MCF 10A (cell line): ENCODE data around the gene AKAIN1. TPM values are rescaled to one million over a fixed set of nuclear protein-coding genes. Genes with fewer than 3 reads are reported as not detected.

ENCODE experiments used
- BruUV-seq: library from RNA; stranded (reverse); fragments of 400-500 nt; replicated peaks from 2 replicates; lab custom pipeline; 2021; lab: Mats Ljungman, UMichigan
- CTCF ChIA-PET: fragments of 300-600 bp; sonication (Branson Sonifier 250); formaldehyde crosslinking; extraction: SDS; loops from one replicate; lab custom pipeline; 2021; ENCODE audit warnings: antibody characterized with exemption, inconsistent platforms; lab: Yijun Ruan, JAX
- POLR2A ChIA-PET: fragments of 300-600, 350-650 bp; sonication (Branson Sonifier 250); formaldehyde crosslinking; extraction: SDS; loops from one replicate; lab custom pipeline; 2020; ENCODE audit warnings: antibody characterized with exemption, inconsistent platforms; lab: Yijun Ruan, JAX
- DNase-seq: peaks from one replicate; pipeline ENCODE4 v3.0.0-alpha.2; 2018; ENCODE audit not compliant: unreplicated experiment
- H3K27ac Mint-ChIP-seq: one replicate; pipeline ENCODE4 v1.8.0; 2022; ENCODE audit warnings: mild to moderate bottlenecking, low read depth, mixed read lengths; ENCODE audit not compliant: unreplicated experiment
- H3K27me3 Mint-ChIP-seq: one replicate; pipeline ENCODE4 v1.8.0; 2022; ENCODE audit warnings: mixed read lengths; ENCODE audit not compliant: insufficient read depth, unreplicated experiment
- H3K36me3 Mint-ChIP-seq: one replicate; pipeline ENCODE4 v1.8.0; 2022; ENCODE audit warnings: mild to moderate bottlenecking, moderate library complexity, mixed read lengths; ENCODE audit not compliant: insufficient read depth, unreplicated experiment
- H3K4me1 Mint-ChIP-seq: one replicate; pipeline ENCODE4 v1.8.0; 2022; ENCODE audit warnings: mixed read lengths; ENCODE audit not compliant: insufficient read depth, unreplicated experiment
- H3K4me3 Mint-ChIP-seq: one replicate; pipeline ENCODE4 v1.8.0; 2022; ENCODE audit warnings: mild to moderate bottlenecking, moderate library complexity, mixed read lengths; ENCODE audit not compliant: unreplicated experiment
- H3K9me3 Mint-ChIP-seq: one replicate; pipeline ENCODE4 v1.8.0; 2022; ENCODE audit warnings: mixed read lengths; ENCODE audit not compliant: unreplicated experiment
- intact Hi-C: fragments of 100-400 bp; cut with micrococcal nuclease; formaldehyde crosslinking; loops from 2 replicates; pipeline ENCODE4 v1.14.1; 2022
- total RNA-seq: library from RNA; stranded (reverse); gene quantifications from 2 replicates; pipeline ENCODE4 v1.2.3, GENCODE V29; 2022
- TF ChIP-seq, protein P1 (sequence below): fragments of 200-600 bp; IDR thresholded peaks from one replicate; pipeline ENCODE4 v1.8.0; 2022; ENCODE audit warnings: antibody characterized with exemption, mild to moderate bottlenecking; ENCODE audit not compliant: unreplicated experiment

Gene AKAIN1
- total RNA-seq, 1 experiment from 2014 or later, result not detected

DNA sequence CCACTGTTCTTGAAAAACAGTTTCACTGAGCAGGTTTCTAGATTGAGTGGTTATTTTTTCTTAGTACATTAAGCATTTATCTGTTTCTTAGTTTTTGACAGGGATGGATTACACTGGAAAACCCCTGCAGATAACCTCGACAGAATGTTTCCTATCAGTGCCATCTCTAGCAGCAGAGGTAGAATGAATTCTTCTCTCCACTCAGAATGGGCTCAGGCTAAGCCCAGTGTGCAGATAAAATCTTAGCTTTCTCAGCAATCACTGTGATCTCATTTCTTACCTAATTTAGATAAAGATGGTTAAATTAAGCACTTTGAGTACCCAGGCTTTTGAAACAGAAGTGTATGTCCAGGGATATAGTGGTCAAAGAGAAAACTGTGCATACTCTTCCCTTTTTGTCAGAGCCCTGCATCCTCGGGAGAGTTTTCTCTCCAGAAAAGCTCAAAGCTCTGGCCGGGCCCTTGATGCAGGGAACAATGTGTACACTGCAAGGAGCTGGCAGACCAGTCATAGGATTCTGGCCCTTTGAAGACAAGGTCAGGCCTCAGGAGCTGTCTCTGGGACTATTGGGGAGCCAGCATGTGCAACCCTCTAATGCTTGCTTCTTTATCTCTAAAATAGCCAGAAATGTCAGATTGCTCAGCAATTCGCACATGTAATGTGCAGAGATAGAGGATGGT lies 10.6 kb upstream of the AKAIN1 start:
- CTCF ChIA-PET, result no interaction called here
- H3K27me3 Mint-ChIP-seq, result peaks cover 15% of the 10 kb centered on the region
- peaks cover 7% of the 10 kb centered on the region for H3K9me3 Mint-ChIP-seq
- no peaks in the 10 kb centered on the region for H3K36me3 Mint-ChIP-seq
- intact Hi-C loops, result no loop called here
- POLR2A ChIA-PET, result no interaction called here
- no TSS peak for BruUV-seq
- no peak overlapping the region for H3K27ac Mint-ChIP-seq
- H3K4me3 Mint-ChIP-seq, result no peak overlapping the region
- no peaks in the 10 kb centered on the region for H3K4me1 Mint-ChIP-seq
- DNase-seq, result no peak
- TF ChIP-seq, protein P1, sequence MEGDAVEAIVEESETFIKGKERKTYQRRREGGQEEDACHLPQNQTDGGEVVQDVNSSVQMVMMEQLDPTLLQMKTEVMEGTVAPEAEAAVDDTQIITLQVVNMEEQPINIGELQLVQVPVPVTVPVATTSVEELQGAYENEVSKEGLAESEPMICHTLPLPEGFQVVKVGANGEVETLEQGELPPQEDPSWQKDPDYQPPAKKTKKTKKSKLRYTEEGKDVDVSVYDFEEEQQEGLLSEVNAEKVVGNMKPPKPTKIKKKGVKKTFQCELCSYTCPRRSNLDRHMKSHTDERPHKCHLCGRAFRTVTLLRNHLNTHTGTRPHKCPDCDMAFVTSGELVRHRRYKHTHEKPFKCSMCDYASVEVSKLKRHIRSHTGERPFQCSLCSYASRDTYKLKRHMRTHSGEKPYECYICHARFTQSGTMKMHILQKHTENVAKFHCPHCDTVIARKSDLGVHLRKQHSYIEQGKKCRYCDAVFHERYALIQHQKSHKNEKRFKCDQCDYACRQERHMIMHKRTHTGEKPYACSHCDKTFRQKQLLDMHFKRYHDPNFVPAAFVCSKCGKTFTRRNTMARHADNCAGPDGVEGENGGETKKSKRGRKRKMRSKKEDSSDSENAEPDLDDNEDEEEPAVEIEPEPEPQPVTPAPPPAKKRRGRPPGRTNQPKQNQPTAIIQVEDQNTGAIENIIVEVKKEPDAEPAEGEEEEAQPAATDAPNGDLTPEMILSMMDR, result no peak

DNA sequence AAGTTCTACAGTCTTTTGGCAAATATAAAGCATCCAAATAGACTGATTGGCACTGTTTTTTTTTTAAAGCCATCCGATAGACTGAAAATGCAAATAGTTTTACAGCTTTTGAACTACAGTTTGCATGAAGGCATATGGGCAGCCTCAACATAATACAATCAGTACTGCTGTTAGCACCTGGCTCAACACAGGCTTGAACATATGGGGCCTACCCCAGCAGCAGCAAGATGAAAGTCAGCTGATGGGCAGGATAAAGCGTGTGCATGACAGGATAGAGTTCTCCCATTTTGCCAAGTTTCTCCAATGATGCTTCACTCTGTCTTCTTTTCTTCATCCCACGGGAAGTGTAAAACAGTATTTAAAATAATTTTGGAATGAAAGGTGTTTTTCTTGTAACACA lies 1.3 kb upstream of the AKAIN1 start:
- Mint-ChIP-seq H3K27ac (no peak overlapping the region), H3K27me3 (peaks cover 44% of the 10 kb centered on the region), H3K36me3 (no peaks in the 10 kb centered on the region), H3K4me3 (no peak overlapping the region), H3K9me3 (no peaks in the 10 kb centered on the region), H3K4me1 (no peaks in the 10 kb centered on the region)
- no TSS peak for BruUV-seq
- TF ChIP-seq, protein P1, result no peak
- DNase-seq, result no peak
- ChIA-PET POLR2A (interaction anchor here (0.6 kb wide), 1 partner anchor 59 kb away, joined by 4 read pairs; no protein-coding TSS in a partner anchor), CTCF (no interaction called here)
- intact Hi-C loops, result no loop called here

DNA sequence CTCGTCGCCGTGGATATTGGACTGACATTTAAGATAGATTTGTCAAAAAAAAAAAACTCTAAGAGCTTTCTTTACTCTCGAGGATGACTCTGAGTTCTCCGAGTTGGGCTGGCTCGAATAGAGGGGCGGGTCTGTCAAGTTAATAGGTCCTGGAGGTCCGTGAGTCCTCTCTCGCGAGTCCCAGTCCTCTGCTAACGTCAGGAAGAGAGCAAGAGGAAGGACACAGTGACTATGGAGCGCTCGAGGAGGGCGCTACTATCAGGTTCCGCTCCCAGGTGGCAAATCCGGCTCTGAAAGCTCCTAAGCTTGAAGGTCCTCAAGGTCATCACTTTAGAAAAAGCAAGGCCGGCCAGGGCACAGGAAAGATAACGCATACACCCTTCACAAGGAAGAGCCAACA lies 404 bp upstream of the AKAIN1 start:
- CTCF ChIA-PET, result no interaction called here
- no peaks in the 10 kb centered on the region for H3K36me3 Mint-ChIP-seq
- H3K4me1 Mint-ChIP-seq, result no peaks in the 10 kb centered on the region
- no peak for DNase-seq
- no peak overlapping the region for H3K27ac Mint-ChIP-seq
- peaks cover 38% of the 10 kb centered on the region for H3K27me3 Mint-ChIP-seq
- no TSS peak for BruUV-seq
- intact Hi-C loops, result no loop called here
- no peak overlapping the region for H3K4me3 Mint-ChIP-seq
- no peaks in the 10 kb centered on the region for H3K9me3 Mint-ChIP-seq
- POLR2A ChIA-PET, result interaction anchor here (0.6 kb wide), 1 partner anchor 58 kb away, joined by 4 read pairs; no protein-coding TSS in a partner anchor
- TF ChIP-seq, protein P1, result no peak

DNA sequence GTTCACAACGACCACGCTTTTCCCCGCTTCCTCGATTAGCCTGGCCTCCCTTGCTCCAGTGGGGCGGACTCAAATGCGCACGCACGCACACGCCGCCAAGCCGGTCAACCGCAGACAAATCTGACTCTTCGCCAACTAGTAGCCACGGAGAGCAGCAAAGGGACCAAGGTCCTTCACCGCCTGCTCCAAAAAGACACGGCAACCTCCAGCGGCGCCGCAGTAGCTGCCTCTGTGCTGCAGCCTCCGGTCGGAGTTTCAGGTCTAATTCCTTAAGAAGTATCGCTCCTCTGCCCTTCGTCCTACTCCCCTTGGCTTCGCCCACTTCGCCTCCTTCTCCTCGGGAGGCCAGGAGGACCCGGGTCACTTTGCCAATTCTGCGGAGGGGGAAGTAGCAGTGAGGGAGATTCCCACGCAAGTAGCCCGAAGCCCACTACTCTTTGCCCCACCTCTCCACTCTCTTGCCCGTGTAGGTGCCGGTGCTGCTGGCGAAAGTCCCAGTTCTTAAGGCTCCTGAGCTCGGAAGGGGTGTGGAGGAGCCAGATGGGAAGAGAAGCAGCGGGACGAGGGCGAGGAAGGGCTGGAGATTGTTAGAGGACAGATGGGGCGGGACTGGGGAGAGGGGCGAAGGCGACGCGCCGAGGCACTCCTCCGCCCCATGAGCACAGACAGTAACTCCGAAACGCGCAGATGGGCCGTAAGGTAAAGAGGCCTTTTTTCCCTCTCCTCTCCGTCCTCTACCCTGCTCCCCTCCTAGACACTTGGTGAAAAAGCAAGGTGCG lies 615 bp downstream of the AKAIN1 start:
- intact Hi-C loops, result no loop called here
- no peak for DNase-seq
- no peak overlapping the region for H3K4me3 Mint-ChIP-seq
- ChIA-PET POLR2A (no interaction called here), CTCF (no interaction called here)
- no peaks in the 10 kb centered on the region for H3K36me3 Mint-ChIP-seq
- peaks cover 27% of the 10 kb centered on the region for H3K27me3 Mint-ChIP-seq
- BruUV-seq, result no TSS peak
- no peaks in the 10 kb centered on the region for H3K4me1 Mint-ChIP-seq
- H3K9me3 Mint-ChIP-seq, result no peaks in the 10 kb centered on the region
- H3K27ac Mint-ChIP-seq, result no peak overlapping the region
- TF ChIP-seq, protein P1, result no peak
